A549 (cell line): ENCODE measurements around the gene AMN. TPM values are rescaled to one million over a fixed set of nuclear protein-coding genes. Genes with fewer than 3 reads are reported as not detected.

ENCODE experiments used
- ATAC-seq, 2 experiments: fragments of 200-7000 bp in 1 of 2; fragments of >200 bp in 1 of 2; cut with Nextera tagmentation in 1 of 2; cut with Tn5 transposase in 1 of 2; 3 replicates each; pipeline versions ENCODE4 v1.8.0 to v1.9.1; 2018 to 2020; ENCODE audit warnings: mild to moderate bottlenecking in 1 of 2, moderate library complexity in 1 of 2
- CTCF ChIA-PET: fragments of 300-600 bp; sonication (Branson Sonifier 250); formaldehyde crosslinking; extraction: SDS; loops from one replicate; lab custom pipeline; 2021; ENCODE audit warnings: antibody characterized with exemption, inconsistent platforms; lab: Yijun Ruan, JAX
- POLR2A ChIA-PET: fragments of 350-600 bp; formaldehyde crosslinking; extraction: SDS; loops from one replicate; lab custom pipeline; 2021; ENCODE audit warnings: antibody characterized with exemption, inconsistent platforms; lab: Yijun Ruan, JAX
- DNase-seq, 2 experiments: peaks; one replicate each; pipeline versions ENCODE4 v3.0.0 to v3.0.0-alpha.2; 2011 to 2016; ENCODE audit warnings: low read depth in 1 of 2, low spot score in 1 of 2
- FAIRE-seq: peaks from 2 replicates; lab custom pipeline; 2011; peaks lifted over from hg19 to GRCh38; lab: Jason Lieb, UNC
- H3K27ac ChIP-seq, 2 experiments: fragments of >200 bp; sonication (Bioruptor Twin); formaldehyde crosslinking; 3 replicates each; pipeline ENCODE4 v1.5.1; 2016 to 2017
- H3K4me1 ChIP-seq: fragments of >200 bp; sonication (Bioruptor Twin); formaldehyde crosslinking; 3 replicates; pipeline ENCODE4 v1.6.1; 2016
- H3K4me2 ChIP-seq: fragments of >200 bp; sonication (Bioruptor Twin); formaldehyde crosslinking; 3 replicates; pipeline ENCODE4 v1.6.1; 2016
- H3K4me3 ChIP-seq: fragments of >200 bp; sonication (Bioruptor Twin); formaldehyde crosslinking; 3 replicates; pipeline ENCODE4 v1.5.1; 2016
- H3K9me3 ChIP-seq: fragments of >200 bp; sonication (Bioruptor Twin); formaldehyde crosslinking; 3 replicates; pipeline ENCODE4 v1.6.1; 2016
- BHLHE40 ChIP-seq: IDR thresholded peaks from 2 replicates; pipeline ENCODE4 v1.6.1; 2012; ENCODE audit warnings: low read depth, low read length, inconsistent platforms
- FOSL2 ChIP-seq, 2 experiments: fragments of 450-650 bp in 1 of 2; fragments of >200 bp in 1 of 2; sonication (Bioruptor Twin) in 1 of 2; formaldehyde crosslinking; IDR thresholded peaks; 2 replicates each; pipeline versions ENCODE4 v1.5.0 to v1.6.1; 2016 to 2020; ENCODE audit warnings: mild to moderate bottlenecking in 1 of 2, moderate library complexity in 1 of 2
- HOXA7 ChIP-seq: fragments of 250-450 bp; sonication (Bioruptor Pico); IDR thresholded peaks from 2 replicates; pipeline ENCODE4 v1.5.0; 2020; ENCODE audit warnings: mild to moderate bottlenecking, moderate library complexity
- HOXB5 ChIP-seq: fragments of 250-450 bp; sonication (Bioruptor Pico); IDR thresholded peaks from 2 replicates; pipeline ENCODE4 v1.5.0; 2020; ENCODE audit warnings: mild to moderate bottlenecking, moderate library complexity
- JUN ChIP-seq, 2 experiments: fragments of >200 bp; sonication (Bioruptor Twin); formaldehyde crosslinking; IDR thresholded peaks; 2 replicates in 1 of 2; 3 replicates in 1 of 2; pipeline ENCODE4 v1.6.1; 2016 to 2017
- JUNB ChIP-seq: fragments of >200 bp; sonication (Bioruptor Twin); formaldehyde crosslinking; IDR thresholded peaks from 2 replicates; pipeline ENCODE4 v1.6.1; 2016
- KDM1A ChIP-seq: fragments of 200-600 bp; sonication (generic); IDR thresholded peaks from 2 replicates; pipeline ENCODE4 v1.6.1; 2016; ENCODE audit warnings: low read depth, mild to moderate bottlenecking
- KDM5A ChIP-seq: fragments of 200-600 bp; sonication (generic); IDR thresholded peaks from 2 replicates; pipeline ENCODE4 v1.6.1; 2016; ENCODE audit warnings: antibody characterized with exemption, mild to moderate bottlenecking
- MAFK ChIP-seq: fragments of 450-650 bp; IDR thresholded peaks from 2 replicates; pipeline ENCODE4 v1.6.1; 2014; ENCODE audit not compliant: partially characterized antibody
- MAZ ChIP-seq: fragments of 150-350 bp; IDR thresholded peaks from 2 replicates; pipeline ENCODE4 v1.6.1; 2014; ENCODE audit warnings: antibody characterized with exemption, low read depth, low read length, borderline replicate concordance
- NFE2L2 ChIP-seq: fragments of 150-350 bp; conservative IDR thresholded peaks from 2 replicates; pipeline ENCODE4 v1.6.1; 2014; ENCODE audit warnings: low read length
- NPAS2 ChIP-seq: fragments of 250-450 bp; sonication (Bioruptor Pico); IDR thresholded peaks from 2 replicates; pipeline ENCODE4 v1.8.0; 2022; ENCODE audit warnings: mild to moderate bottlenecking, moderate library complexity, borderline replicate concordance
- NR3C1 ChIP-seq: fragments of >200 bp; sonication (Bioruptor Twin); formaldehyde crosslinking; IDR thresholded peaks from 3 replicates; pipeline ENCODE4 v1.6.1; 2017
- RAD21 ChIP-seq, 2 experiments: fragments of >200 bp in 1 of 2; sonication (Bioruptor Twin) in 1 of 2; formaldehyde crosslinking in 1 of 2; IDR thresholded peaks in 1 of 2; conservative IDR thresholded peaks in 1 of 2; 2 replicates in 1 of 2; 3 replicates in 1 of 2; pipeline ENCODE4 v1.6.1; 2012 to 2018; ENCODE audit warnings: inconsistent platforms in 1 of 2
- RFX5 ChIP-seq: fragments of 450-650 bp; IDR thresholded peaks from 2 replicates; pipeline ENCODE4 v1.7.1; 2014; ENCODE audit warnings: antibody characterized with exemption, mild to moderate bottlenecking, moderate library complexity
- RNF2 ChIP-seq: fragments of 200-600 bp; sonication (generic); IDR thresholded peaks from 2 replicates; pipeline ENCODE4 v1.6.1; 2016; ENCODE audit warnings: low read depth, mild to moderate bottlenecking, antibody characterized with exemption, moderate library complexity, borderline replicate concordance
- TP53 ChIP-seq: fragments of 250-450 bp; sonication (Bioruptor Pico); IDR thresholded peaks from 2 replicates; pipeline ENCODE4 v1.5.0; 2021; ENCODE audit warnings: mild to moderate bottlenecking, moderate library complexity
- WGBS: methylation state at CpG from one replicate; pipeline ENCODE4 v1.1.6; 2017; ENCODE audit errors: missing lambda C conversion rate; 5-methylcytosine and 5-hydroxymethylcytosine counted together
- polyA plus RNA-seq, 4 experiments: library from polyadenylated mRNA; depleted of rRNA in 3 of 4; stranded (reverse); fragments of >200 nt; fragmentation: RNase III in 1 of 4; extraction: RNeasy Plus Mini Kit Qiagen cat#74134 plus additional on column Dnase treatment in 1 of 4; gene quantifications; 2 replicates in 3 of 4; 3 replicates in 1 of 4; pipeline ENCODE4 v1.2.3, GENCODE V29; 2011 to 2017
- TF ChIP-seq, protein P1 (sequence below): fragments of 150-350 bp; IDR thresholded peaks from 2 replicates; pipeline ENCODE4 v1.6.1; 2014; ENCODE audit warnings: low read depth, mild to moderate bottlenecking, low read length
- TF ChIP-seq, protein P2 (sequence below): fragments of 450-650 bp; IDR thresholded peaks from 2 replicates; pipeline ENCODE4 v1.6.1; 2014; ENCODE audit warnings: antibody characterized with exemption
- TF ChIP-seq, protein P3 (sequence below): fragments of 250-450 bp; sonication (Bioruptor Pico); IDR thresholded peaks from 2 replicates; pipeline ENCODE4 v1.5.0; 2020; ENCODE audit warnings: low read depth, mild to moderate bottlenecking, moderate library complexity
- TF ChIP-seq, protein P4 (sequence below): fragments of >200 bp; sonication (Bioruptor Twin); formaldehyde crosslinking; IDR thresholded peaks from 3 replicates; pipeline ENCODE4 v1.6.1; 2016
- TF ChIP-seq, protein P5 (sequence below): IDR thresholded peaks from 2 replicates; pipeline ENCODE4 v1.6.1; 2012
- TF ChIP-seq, protein P6 (sequence below): IDR thresholded peaks from 2 replicates; pipeline ENCODE4 v1.6.1; 2012
- TF ChIP-seq, protein P7 (sequence below): fragments of >200 bp; sonication (Bioruptor Twin); formaldehyde crosslinking; IDR thresholded peaks from 3 replicates; pipeline ENCODE4 v1.5.1; 2016

Gene AMN
- polyA plus RNA-seq, 2 of the 4 experiments (the other 2 are of a cell fraction) = 0.25 to 0.58 TPM

DNA sequence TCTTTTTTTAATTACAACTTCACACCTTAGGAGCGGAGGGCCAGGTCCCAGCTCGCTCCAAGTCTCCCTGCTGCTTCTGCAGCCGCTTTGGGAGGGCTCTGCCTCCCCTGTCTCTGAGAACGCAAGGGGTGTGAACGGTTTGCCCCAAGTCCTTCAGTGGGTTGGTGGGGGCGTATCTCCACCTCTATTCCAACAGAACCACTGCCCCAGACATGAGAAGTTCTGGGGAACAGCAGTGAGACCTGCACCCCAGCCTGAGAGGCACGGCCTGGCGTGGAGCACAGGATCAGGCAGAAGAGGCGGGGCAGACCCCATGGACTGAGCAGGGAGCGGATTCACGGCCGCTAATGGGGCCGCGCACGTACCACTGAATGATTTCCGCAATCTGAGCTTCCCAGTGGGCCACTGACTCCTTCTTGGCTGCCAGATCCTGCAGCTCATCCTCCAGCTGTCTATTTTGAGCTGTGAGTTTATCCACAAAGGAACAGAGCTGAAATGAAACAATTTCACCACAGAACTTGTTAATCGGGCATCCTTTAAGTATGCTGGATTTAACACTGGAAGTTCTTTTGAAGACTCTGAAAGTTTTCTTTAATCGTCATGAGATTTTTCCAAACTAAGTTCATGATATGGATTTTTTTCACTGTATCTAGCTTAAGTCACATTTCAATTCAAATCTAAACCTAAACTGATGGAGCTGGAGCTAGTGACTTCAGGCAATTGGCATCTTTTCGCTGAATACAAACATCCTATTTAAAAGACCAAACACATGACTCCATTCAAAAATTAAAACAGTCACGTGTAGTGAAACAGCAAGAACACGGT is 44.4 kb downstream of the AMN start (continued):
- TF ChIP-seq HOXB5 (CRISPR knock-in tag) = no peak
- no peak for TF ChIP-seq NFE2L2
- TF ChIP-seq TP53 (CRISPR knock-in tag) = no peak
- TF ChIP-seq, protein P1, sequence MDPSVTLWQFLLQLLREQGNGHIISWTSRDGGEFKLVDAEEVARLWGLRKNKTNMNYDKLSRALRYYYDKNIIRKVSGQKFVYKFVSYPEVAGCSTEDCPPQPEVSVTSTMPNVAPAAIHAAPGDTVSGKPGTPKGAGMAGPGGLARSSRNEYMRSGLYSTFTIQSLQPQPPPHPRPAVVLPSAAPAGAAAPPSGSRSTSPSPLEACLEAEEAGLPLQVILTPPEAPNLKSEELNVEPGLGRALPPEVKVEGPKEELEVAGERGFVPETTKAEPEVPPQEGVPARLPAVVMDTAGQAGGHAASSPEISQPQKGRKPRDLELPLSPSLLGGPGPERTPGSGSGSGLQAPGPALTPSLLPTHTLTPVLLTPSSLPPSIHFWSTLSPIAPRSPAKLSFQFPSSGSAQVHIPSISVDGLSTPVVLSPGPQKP = no peak
- TF ChIP-seq RFX5 = no peak
- no peak for TF ChIP-seq MAZ
- TF ChIP-seq NR3C1 = no peak
- TF ChIP-seq KDM1A = no peak

DNA sequence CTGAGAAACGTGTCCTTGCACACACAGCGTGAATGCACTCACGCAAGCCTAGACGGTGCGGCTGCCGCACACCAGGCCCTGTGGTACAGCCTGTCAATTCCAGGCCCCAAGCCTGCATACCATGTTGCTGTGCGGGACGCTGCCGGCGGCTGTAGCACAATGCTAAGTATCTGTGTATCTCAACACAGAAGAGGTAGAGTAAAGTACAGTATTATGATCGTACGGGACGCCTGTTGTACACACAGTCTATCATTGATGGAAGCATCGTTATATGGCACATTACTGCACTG is 45.0 kb downstream of the AMN start:
- WGBS = 94% methylated on average over 14 of the region's 14 CpGs
- POLR2A ChIA-PET = no interaction called here

DNA sequence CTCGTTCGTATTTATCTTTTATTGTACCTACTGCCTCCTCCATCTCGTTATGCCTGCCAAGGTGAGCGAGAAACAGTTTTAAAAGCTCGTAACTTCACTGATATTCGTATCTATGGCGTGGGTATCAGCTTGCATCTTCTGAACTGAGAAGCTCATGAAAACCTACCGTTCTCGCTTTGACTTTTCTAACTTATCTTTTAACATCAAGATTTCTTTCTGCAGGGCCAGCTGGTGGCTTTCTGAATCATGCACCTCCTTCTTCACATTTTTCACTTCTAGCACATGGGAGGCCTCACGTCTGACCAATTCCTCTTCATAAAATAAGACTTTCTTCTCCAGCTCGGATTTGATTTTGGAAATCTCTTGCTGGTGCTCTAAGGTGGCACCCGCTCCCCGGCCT is 45.8 kb downstream of the AMN start:
- FAIRE-seq (no peak), ATAC-seq (no peak), DNase-seq (no peak)
- CTCF ChIA-PET = interaction anchor here (0.7 to 1.1 kb wide), 2 partner anchors 11 to 374 kb away, joined by 3 read pairs; no protein-coding TSS in a partner anchor
- H3K4me2 ChIP-seq = no peak overlapping the region
- no peaks in the 10 kb centered on the region for H3K9me3 ChIP-seq
- no peak overlapping the region for H3K4me3 ChIP-seq
- TF ChIP-seq KDM5A (no peak), NPAS2 (CRISPR knock-in tag) (no peak), RAD21 (conservative IDR thresholded peaks at IDR 0.05 in 1 of 2, IDR thresholded peaks at IDR 0.05 in 1 of 2) (no peak), FOSL2 (IDR thresholded peaks at IDR 0.05) (no peak), FOSL2 (CRISPR knock-in tag; IDR thresholded peaks at IDR 0.05) (no peak), BHLHE40 (no peak), KDM1A (no peak), MAZ (no peak), HOXA7 (CRISPR knock-in tag) (no peak), JUN (IDR thresholded peaks at IDR 0.05) (no peak), MAFK (no peak)
- TF ChIP-seq, protein P2, sequence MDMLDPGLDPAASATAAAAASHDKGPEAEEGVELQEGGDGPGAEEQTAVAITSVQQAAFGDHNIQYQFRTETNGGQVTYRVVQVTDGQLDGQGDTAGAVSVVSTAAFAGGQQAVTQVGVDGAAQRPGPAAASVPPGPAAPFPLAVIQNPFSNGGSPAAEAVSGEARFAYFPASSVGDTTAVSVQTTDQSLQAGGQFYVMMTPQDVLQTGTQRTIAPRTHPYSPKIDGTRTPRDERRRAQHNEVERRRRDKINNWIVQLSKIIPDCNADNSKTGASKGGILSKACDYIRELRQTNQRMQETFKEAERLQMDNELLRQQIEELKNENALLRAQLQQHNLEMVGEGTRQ = no peak
- TF ChIP-seq, protein P3, sequence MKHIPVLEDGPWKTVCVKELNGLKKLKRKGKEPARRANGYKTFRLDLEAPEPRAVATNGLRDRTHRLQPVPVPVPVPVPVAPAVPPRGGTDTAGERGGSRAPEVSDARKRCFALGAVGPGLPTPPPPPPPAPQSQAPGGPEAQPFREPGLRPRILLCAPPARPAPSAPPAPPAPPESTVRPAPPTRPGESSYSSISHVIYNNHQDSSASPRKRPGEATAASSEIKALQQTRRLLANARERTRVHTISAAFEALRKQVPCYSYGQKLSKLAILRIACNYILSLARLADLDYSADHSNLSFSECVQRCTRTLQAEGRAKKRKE = no peak
- TF ChIP-seq, protein P4, sequence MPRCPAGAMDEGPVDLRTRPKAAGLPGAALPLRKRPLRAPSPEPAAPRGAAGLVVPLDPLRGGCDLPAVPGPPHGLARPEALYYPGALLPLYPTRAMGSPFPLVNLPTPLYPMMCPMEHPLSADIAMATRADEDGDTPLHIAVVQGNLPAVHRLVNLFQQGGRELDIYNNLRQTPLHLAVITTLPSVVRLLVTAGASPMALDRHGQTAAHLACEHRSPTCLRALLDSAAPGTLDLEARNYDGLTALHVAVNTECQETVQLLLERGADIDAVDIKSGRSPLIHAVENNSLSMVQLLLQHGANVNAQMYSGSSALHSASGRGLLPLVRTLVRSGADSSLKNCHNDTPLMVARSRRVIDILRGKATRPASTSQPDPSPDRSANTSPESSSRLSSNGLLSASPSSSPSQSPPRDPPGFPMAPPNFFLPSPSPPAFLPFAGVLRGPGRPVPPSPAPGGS = no peak
- TF ChIP-seq, protein P5, sequence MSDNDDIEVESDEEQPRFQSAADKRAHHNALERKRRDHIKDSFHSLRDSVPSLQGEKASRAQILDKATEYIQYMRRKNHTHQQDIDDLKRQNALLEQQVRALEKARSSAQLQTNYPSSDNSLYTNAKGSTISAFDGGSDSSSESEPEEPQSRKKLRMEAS = no peak
- TF ChIP-seq, protein P6, sequence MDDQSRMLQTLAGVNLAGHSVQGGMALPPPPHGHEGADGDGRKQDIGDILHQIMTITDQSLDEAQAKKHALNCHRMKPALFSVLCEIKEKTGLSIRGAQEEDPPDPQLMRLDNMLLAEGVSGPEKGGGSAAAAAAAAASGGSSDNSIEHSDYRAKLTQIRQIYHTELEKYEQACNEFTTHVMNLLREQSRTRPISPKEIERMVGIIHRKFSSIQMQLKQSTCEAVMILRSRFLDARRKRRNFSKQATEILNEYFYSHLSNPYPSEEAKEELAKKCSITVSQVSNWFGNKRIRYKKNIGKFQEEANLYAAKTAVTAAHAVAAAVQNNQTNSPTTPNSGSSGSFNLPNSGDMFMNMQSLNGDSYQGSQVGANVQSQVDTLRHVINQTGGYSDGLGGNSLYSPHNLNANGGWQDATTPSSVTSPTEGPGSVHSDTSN = no peak
- 95% methylated on average over 13 of the region's 13 CpGs for WGBS
- no peak overlapping the region for H3K27ac ChIP-seq
- peaks cover 3% of the 10 kb centered on the region; the same call in 1 of the 3 replicates for H3K4me1 ChIP-seq
- POLR2A ChIA-PET = no interaction called here

More for the DNA sequence above, 45.0 kb downstream of the AMN start:
- Histone ChIP-seq H3K4me2 (no peak overlapping the region), H3K4me1 (no peaks in the 10 kb centered on the region), H3K27ac (no peak overlapping the region), H3K4me3 (no peak overlapping the region), H3K9me3 (no peaks in the 10 kb centered on the region)
- no peak for ATAC-seq
- DNase-seq = no peak
- TF ChIP-seq, protein P7, sequence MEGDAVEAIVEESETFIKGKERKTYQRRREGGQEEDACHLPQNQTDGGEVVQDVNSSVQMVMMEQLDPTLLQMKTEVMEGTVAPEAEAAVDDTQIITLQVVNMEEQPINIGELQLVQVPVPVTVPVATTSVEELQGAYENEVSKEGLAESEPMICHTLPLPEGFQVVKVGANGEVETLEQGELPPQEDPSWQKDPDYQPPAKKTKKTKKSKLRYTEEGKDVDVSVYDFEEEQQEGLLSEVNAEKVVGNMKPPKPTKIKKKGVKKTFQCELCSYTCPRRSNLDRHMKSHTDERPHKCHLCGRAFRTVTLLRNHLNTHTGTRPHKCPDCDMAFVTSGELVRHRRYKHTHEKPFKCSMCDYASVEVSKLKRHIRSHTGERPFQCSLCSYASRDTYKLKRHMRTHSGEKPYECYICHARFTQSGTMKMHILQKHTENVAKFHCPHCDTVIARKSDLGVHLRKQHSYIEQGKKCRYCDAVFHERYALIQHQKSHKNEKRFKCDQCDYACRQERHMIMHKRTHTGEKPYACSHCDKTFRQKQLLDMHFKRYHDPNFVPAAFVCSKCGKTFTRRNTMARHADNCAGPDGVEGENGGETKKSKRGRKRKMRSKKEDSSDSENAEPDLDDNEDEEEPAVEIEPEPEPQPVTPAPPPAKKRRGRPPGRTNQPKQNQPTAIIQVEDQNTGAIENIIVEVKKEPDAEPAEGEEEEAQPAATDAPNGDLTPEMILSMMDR = no peak
- TF ChIP-seq JUNB = no peak
- no peak for TF ChIP-seq RNF2
- no peak for FAIRE-seq
- CTCF ChIA-PET = interaction anchor here (1.1 kb wide), 1 partner anchor 373 kb away, joined by 3 read pairs; no protein-coding TSS in a partner anchor
